SK-N-SH (cell line): Measurements from ENCODE around the gene ABHD8. TPM values are rescaled to one million over a fixed set of nuclear protein-coding genes. Genes with fewer than 3 reads are reported as not detected.

Source experiments
- ELF1 ChIP-seq: IDR thresholded peaks from 2 replicates; pipeline ENCODE4 v1.4.0; 2012
- FOSL2 ChIP-seq: IDR thresholded peaks from 2 replicates; pipeline ENCODE4 v1.4.0; 2012; ENCODE audit warnings: low read depth, mild to moderate bottlenecking, moderate library complexity, borderline replicate concordance
- FOXJ3 ChIP-seq: sonication (generic); formaldehyde crosslinking; IDR thresholded peaks from 2 replicates; pipeline ENCODE4 v1.5.1; 2020; ENCODE audit warnings: mild to moderate bottlenecking, missing genetic modification reagents
- GABPA ChIP-seq: IDR thresholded peaks from 2 replicates; pipeline ENCODE4 v1.4.0; 2012; ENCODE audit warnings: low read depth, mild to moderate bottlenecking
- GATA2 ChIP-seq: sonication (generic); formaldehyde crosslinking; IDR thresholded peaks from 2 replicates; pipeline ENCODE4 v1.5.0; 2020; ENCODE audit warnings: mild to moderate bottlenecking, missing genetic modification reagents
- MEF2A ChIP-seq: IDR thresholded peaks from 2 replicates; pipeline ENCODE4 v1.4.0; 2012; ENCODE audit warnings: low read depth, borderline replicate concordance
- NFIC ChIP-seq: IDR thresholded peaks from 2 replicates; pipeline ENCODE4 v1.4.0; 2012; ENCODE audit warnings: borderline replicate concordance
- NRF1 ChIP-seq: IDR thresholded peaks from 2 replicates; pipeline ENCODE4 v1.6.1; 2012; ENCODE audit warnings: low read depth, mild to moderate bottlenecking, low read length
- RAD21 ChIP-seq: IDR thresholded peaks from 2 replicates; pipeline ENCODE4 v1.6.1; 2012; ENCODE audit warnings: mild to moderate bottlenecking, low read length
- RXRA ChIP-seq: IDR thresholded peaks from 2 replicates; pipeline ENCODE4 v1.4.0; 2012; ENCODE audit warnings: low read depth, mild to moderate bottlenecking, borderline replicate concordance
- SMC3 ChIP-seq: IDR thresholded peaks from 2 replicates; pipeline ENCODE4 v1.6.1; 2012; ENCODE audit warnings: low read depth, low read length, improper control_type of control experiment
- TAF1 ChIP-seq: IDR thresholded peaks from 2 replicates; pipeline ENCODE4 v1.6.1; 2012; ENCODE audit warnings: low read depth, mild to moderate bottlenecking, low read length, moderate library complexity, borderline replicate concordance
- TCF12 ChIP-seq: IDR thresholded peaks from 2 replicates; pipeline ENCODE4 v1.4.0; 2012
- YY1 ChIP-seq: IDR thresholded peaks from 2 replicates; pipeline ENCODE4 v1.4.0; 2012; ENCODE audit warnings: low read depth, mild to moderate bottlenecking
- polyA plus RNA-seq, 3 experiments: library from polyadenylated mRNA; depleted of rRNA; stranded (reverse); fragments of >200 nt; gene quantifications; 2 replicates each; pipeline ENCODE4 v1.2.3, GENCODE V29; 2012
- TF ChIP-seq, protein P1 (sequence below): IDR thresholded peaks from 2 replicates; pipeline ENCODE4 v1.4.0; 2012; ENCODE audit warnings: low read depth, borderline replicate concordance
- TF ChIP-seq, protein P2 (sequence below): fragments of 200-600 bp; sonication (generic); IDR thresholded peaks from 2 replicates; pipeline ENCODE4 v1.6.1; 2017; ENCODE audit warnings: antibody characterized with exemption, mild to moderate bottlenecking, moderate library complexity
- TF ChIP-seq, protein P3 (sequence below): IDR thresholded peaks from 2 replicates; pipeline ENCODE4; 2012
- TF ChIP-seq, protein P4 (sequence below): fragments of 150-350 bp; IDR thresholded peaks from 2 replicates; pipeline ENCODE4 v1.6.1; 2017; ENCODE audit warnings: antibody characterized with exemption, low read length, low read depth, borderline replicate concordance
- TF ChIP-seq, protein P5 (sequence below): IDR thresholded peaks from 2 replicates; pipeline ENCODE4 v1.4.0; 2012; ENCODE audit warnings: low read depth

ABHD8 gene
- polyA plus RNA-seq, 1 of the 3 experiments (the other 2 are of a cell fraction): 11.1 TPM

DNA sequence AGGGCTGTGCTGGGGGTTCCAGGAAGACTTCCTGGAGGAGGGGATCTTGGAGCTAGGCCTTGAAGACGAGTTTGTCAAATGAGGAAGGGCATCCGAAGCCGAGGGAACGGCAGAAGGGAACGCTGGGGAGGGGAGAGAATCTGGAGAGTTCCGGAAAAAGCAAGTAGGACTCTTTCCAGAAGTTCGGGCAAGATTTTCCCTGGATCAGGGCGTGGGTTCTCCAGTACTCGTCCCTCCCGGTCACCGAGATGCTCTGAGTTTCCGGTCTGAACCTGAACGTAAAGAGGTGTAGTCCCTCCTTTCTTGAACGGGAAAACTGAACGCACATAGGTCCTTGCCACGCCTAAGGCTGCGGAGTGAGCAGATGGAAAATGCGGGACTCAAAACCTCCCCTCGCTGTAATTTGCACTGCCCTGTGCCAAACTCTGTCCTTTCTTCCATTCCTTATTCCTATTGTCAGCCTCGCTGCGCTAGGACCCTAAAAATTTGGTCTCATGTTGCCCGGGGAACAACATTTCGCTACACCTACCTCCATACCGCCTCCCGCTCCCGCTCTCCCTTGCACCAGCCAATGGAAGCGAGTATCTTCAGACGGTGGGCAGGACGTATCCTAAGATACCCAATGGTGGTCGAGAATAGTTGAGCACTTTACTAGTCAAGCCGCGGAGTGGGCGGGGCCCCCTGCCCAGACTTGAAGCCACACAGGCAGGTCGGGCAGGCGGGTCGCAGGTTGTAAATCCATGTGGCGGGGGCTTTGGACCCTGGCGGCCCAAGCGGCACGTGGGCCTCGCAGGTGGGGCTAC lies 33.8 kb upstream of the ABHD8 start, which contains the start of gene GTPBP3 (continued):
- TF ChIP-seq RAD21: no peak
- peak; percentile 81 for TF ChIP-seq GABPA
- no peak for TF ChIP-seq FOSL2
- peak; percentile 67; the same call in 1 of the 2 replicates for TF ChIP-seq ELF1
- TF ChIP-seq, protein P1, sequence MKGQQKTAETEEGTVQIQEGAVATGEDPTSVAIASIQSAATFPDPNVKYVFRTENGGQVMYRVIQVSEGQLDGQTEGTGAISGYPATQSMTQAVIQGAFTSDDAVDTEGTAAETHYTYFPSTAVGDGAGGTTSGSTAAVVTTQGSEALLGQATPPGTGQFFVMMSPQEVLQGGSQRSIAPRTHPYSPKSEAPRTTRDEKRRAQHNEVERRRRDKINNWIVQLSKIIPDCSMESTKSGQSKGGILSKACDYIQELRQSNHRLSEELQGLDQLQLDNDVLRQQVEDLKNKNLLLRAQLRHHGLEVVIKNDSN: peak; percentile 20; the same call in 1 of the 2 replicates
- peak; percentile 82 for TF ChIP-seq YY1
- TF ChIP-seq, protein P2, sequence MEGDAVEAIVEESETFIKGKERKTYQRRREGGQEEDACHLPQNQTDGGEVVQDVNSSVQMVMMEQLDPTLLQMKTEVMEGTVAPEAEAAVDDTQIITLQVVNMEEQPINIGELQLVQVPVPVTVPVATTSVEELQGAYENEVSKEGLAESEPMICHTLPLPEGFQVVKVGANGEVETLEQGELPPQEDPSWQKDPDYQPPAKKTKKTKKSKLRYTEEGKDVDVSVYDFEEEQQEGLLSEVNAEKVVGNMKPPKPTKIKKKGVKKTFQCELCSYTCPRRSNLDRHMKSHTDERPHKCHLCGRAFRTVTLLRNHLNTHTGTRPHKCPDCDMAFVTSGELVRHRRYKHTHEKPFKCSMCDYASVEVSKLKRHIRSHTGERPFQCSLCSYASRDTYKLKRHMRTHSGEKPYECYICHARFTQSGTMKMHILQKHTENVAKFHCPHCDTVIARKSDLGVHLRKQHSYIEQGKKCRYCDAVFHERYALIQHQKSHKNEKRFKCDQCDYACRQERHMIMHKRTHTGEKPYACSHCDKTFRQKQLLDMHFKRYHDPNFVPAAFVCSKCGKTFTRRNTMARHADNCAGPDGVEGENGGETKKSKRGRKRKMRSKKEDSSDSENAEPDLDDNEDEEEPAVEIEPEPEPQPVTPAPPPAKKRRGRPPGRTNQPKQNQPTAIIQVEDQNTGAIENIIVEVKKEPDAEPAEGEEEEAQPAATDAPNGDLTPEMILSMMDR: no peak
- TF ChIP-seq SMC3: no peak
- no peak for TF ChIP-seq NFIC
- peak; percentile 52 for TF ChIP-seq TAF1
- no peak for TF ChIP-seq FOXJ3
- TF ChIP-seq, protein P3, sequence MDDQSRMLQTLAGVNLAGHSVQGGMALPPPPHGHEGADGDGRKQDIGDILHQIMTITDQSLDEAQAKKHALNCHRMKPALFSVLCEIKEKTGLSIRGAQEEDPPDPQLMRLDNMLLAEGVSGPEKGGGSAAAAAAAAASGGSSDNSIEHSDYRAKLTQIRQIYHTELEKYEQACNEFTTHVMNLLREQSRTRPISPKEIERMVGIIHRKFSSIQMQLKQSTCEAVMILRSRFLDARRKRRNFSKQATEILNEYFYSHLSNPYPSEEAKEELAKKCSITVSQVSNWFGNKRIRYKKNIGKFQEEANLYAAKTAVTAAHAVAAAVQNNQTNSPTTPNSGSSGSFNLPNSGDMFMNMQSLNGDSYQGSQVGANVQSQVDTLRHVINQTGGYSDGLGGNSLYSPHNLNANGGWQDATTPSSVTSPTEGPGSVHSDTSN: peak; percentile 48
- no peak for TF ChIP-seq NRF1
- TF ChIP-seq, protein P4, sequence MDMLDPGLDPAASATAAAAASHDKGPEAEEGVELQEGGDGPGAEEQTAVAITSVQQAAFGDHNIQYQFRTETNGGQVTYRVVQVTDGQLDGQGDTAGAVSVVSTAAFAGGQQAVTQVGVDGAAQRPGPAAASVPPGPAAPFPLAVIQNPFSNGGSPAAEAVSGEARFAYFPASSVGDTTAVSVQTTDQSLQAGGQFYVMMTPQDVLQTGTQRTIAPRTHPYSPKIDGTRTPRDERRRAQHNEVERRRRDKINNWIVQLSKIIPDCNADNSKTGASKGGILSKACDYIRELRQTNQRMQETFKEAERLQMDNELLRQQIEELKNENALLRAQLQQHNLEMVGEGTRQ: no peak
- no peak for TF ChIP-seq GATA2 (CRISPR knock-in tag)
- no peak for TF ChIP-seq MEF2A
- TF ChIP-seq, protein P5, sequence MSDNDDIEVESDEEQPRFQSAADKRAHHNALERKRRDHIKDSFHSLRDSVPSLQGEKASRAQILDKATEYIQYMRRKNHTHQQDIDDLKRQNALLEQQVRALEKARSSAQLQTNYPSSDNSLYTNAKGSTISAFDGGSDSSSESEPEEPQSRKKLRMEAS: peak; percentile 89
- peak; percentile 35; the same call in 1 of the 2 replicates for TF ChIP-seq TCF12
- TF ChIP-seq RXRA: no peak
